ENCODE data around the gene ATRAID. TPM values are rescaled to one million over a fixed set of nuclear protein-coding genes. Genes with fewer than 3 reads are reported as not detected.

Gene ATRAID
- total RNA-seq, 2 donors from 2014 or later: 59.3 to 59.9 TPM

GRCh38 chr2:27219091-27219490 lies 7.2 kb downstream of the ATRAID start:
- ATAC-seq (no peak), DNase-seq (ENCODE audit: low spot score) (no peak)
- peaks cover 30 to 40% of the 10 kb centered on the region in 2 donors for H3K4me1 Mint-ChIP-seq (ENCODE audit: low read depth in 2 of 2)
- H3K9me3 Mint-ChIP-seq: no peaks in the 10 kb centered on the region
- peaks cover 18% of the 10 kb centered on the region for H3K36me3 Mint-ChIP-seq
- peak overlapping the region; percentile 89 for H3K4me3 Mint-ChIP-seq
- H3K27me3 Mint-ChIP-seq: no peaks in the 10 kb centered on the region
- no peak overlapping the region for H3K27ac Mint-ChIP-seq

GRCh38 chr2:27220091-27220490 lies 8.2 kb downstream of the ATRAID start:
- Mint-ChIP-seq H3K27me3 (no peaks in the 10 kb centered on the region), H3K9me3 (no peaks in the 10 kb centered on the region), H3K4me1 (ENCODE audit: low read depth in 2 of 2) (peaks cover 30 to 40% of the 10 kb centered on the region in 2 donors), H3K27ac (no peak overlapping the region), H3K4me3 (peak overlapping the region; percentile 16), H3K36me3 (peaks cover 18% of the 10 kb centered on the region)
- ATAC-seq (no peak), DNase-seq (ENCODE audit: low spot score) (no peak)

- no peak for DNase-seq (ENCODE audit: low spot score)
- Mint-ChIP-seq H3K27ac (no peak overlapping the region), H3K27me3 (no peaks in the 10 kb centered on the region), H3K9me3 (no peaks in the 10 kb centered on the region), H3K4me3 (no peak overlapping the region), H3K4me1 (ENCODE audit: low read depth in 2 of 2) (peaks cover 26 to 34% of the 10 kb centered on the region in 2 donors), H3K36me3 (peaks cover 18% of the 10 kb centered on the region)
- ATAC-seq: no peak
These were observed 9.3 kb downstream of the ATRAID start for GRCh38 chr2:27221166-27221565.

GRCh38 chr2:27222407-27222806 lies 10.6 kb downstream of the ATRAID start:
- Mint-ChIP-seq H3K9me3 (no peaks in the 10 kb centered on the region), H3K36me3 (peaks cover 17% of the 10 kb centered on the region), H3K4me3 (no peak overlapping the region), H3K27ac (no peak overlapping the region), H3K27me3 (no peaks in the 10 kb centered on the region), H3K4me1 (ENCODE audit: low read depth in 2 of 2) (peaks cover 15 to 22% of the 10 kb centered on the region in 2 donors)
- ATAC-seq (no peak), DNase-seq (ENCODE audit: low spot score) (no peak)

- DNase-seq (ENCODE audit: low spot score) (no peak), ATAC-seq (no peak)
- H3K27ac Mint-ChIP-seq: no peak overlapping the region
- H3K4me3 Mint-ChIP-seq: no peak overlapping the region
- H3K9me3 Mint-ChIP-seq: no peaks in the 10 kb centered on the region
- peaks cover 6 to 12% of the 10 kb centered on the region in 2 donors for H3K4me1 Mint-ChIP-seq (ENCODE audit: low read depth in 2 of 2)
- peaks cover 11% of the 10 kb centered on the region for H3K36me3 Mint-ChIP-seq
- H3K27me3 Mint-ChIP-seq: no peaks in the 10 kb centered on the region
These were observed 11.6 kb downstream of the ATRAID start for GRCh38 chr2:27223416-27223815.

GRCh38 chr2:27225526-27225925 lies 13.7 kb downstream of the ATRAID start:
- Mint-ChIP-seq H3K9me3 (no peaks in the 10 kb centered on the region), H3K4me1 (ENCODE audit: low read depth in 2 of 2) (peaks cover 0 to 3% of the 10 kb centered on the region in 2 donors), H3K4me3 (no peak overlapping the region), H3K27me3 (no peaks in the 10 kb centered on the region), H3K27ac (no peak overlapping the region), H3K36me3 (peaks cover 5% of the 10 kb centered on the region)
- ATAC-seq: no peak
- DNase-seq (ENCODE audit: low spot score): no peak

- Mint-ChIP-seq H3K4me3 (no peak overlapping the region), H3K27me3 (no peaks in the 10 kb centered on the region), H3K9me3 (no peaks in the 10 kb centered on the region), H3K27ac (no peak overlapping the region), H3K36me3 (peaks cover 7% of the 10 kb centered on the region), H3K4me1 (ENCODE audit: low read depth in 2 of 2) (no peaks in the 10 kb centered on the region)
- DNase-seq (ENCODE audit: low spot score) (no peak), ATAC-seq (no peak)
These were observed 15.7 kb downstream of the ATRAID start for GRCh38 chr2:27227501-27227900.

GRCh38 chr2:27231921-27232320 lies 20.1 kb downstream of the ATRAID start:
- no peak for DNase-seq (ENCODE audit: low spot score)
- Mint-ChIP-seq H3K9me3 (no peaks in the 10 kb centered on the region), H3K27me3 (no peaks in the 10 kb centered on the region), H3K27ac (no peak overlapping the region), H3K36me3 (peaks cover 29% of the 10 kb centered on the region), H3K4me3 (no peak overlapping the region), H3K4me1 (ENCODE audit: low read depth in 2 of 2) (no peaks in the 10 kb centered on the region)
- no peak for ATAC-seq

- ATAC-seq (no peak), DNase-seq (ENCODE audit: low spot score) (no peak)
- Mint-ChIP-seq H3K4me3 (no peak overlapping the region), H3K27me3 (no peaks in the 10 kb centered on the region), H3K4me1 (ENCODE audit: low read depth in 2 of 2) (no peaks in the 10 kb centered on the region), H3K36me3 (peaks cover 34% of the 10 kb centered on the region), H3K9me3 (no peaks in the 10 kb centered on the region), H3K27ac (no peak overlapping the region)
These were observed 21.5 kb downstream of the ATRAID start for GRCh38 chr2:27233341-27233740.

- DNase-seq (ENCODE audit: low spot score) (no peak), ATAC-seq (no peak)
- Mint-ChIP-seq H3K4me3 (no peak overlapping the region), H3K9me3 (no peaks in the 10 kb centered on the region), H3K36me3 (peaks cover 34% of the 10 kb centered on the region), H3K4me1 (ENCODE audit: low read depth in 2 of 2) (no peaks in the 10 kb centered on the region), H3K27ac (no peak overlapping the region), H3K27me3 (no peaks in the 10 kb centered on the region)
These were observed 24.3 kb downstream of the ATRAID start for GRCh38 chr2:27236136-27236535.

- H3K4me3 Mint-ChIP-seq: no peak overlapping the region
- H3K27ac Mint-ChIP-seq: no peak overlapping the region
- H3K27me3 Mint-ChIP-seq: no peaks in the 10 kb centered on the region
- no peak for DNase-seq (ENCODE audit: low spot score)
- peak in 1 of 2 donors; percentile 14 for ATAC-seq
- no peaks in the 10 kb centered on the region for H3K9me3 Mint-ChIP-seq
- peaks cover 34% of the 10 kb centered on the region for H3K36me3 Mint-ChIP-seq
- no peaks in the 10 kb centered on the region for H3K4me1 Mint-ChIP-seq (ENCODE audit: low read depth in 2 of 2)
These were observed 24.8 kb downstream of the ATRAID start for GRCh38 chr2:27236626-27237025.

- Mint-ChIP-seq H3K4me3 (no peak overlapping the region), H3K9me3 (no peaks in the 10 kb centered on the region)
These were observed 25.6 kb downstream of the ATRAID start for GRCh38 chr2:27237341-27237945.

GRCh38 chr2:27238976-27239375 lies 27.1 kb downstream of the ATRAID start:
- no peaks in the 10 kb centered on the region for H3K27me3 Mint-ChIP-seq
- no peak overlapping the region for H3K27ac Mint-ChIP-seq
- no peak for ATAC-seq
- H3K4me1 Mint-ChIP-seq (ENCODE audit: low read depth in 2 of 2): no peaks in the 10 kb centered on the region
- H3K9me3 Mint-ChIP-seq: no peaks in the 10 kb centered on the region
- H3K4me3 Mint-ChIP-seq: no peak overlapping the region
- peaks cover 19% of the 10 kb centered on the region for H3K36me3 Mint-ChIP-seq
- DNase-seq (ENCODE audit: low spot score): no peak

More at GRCh38 chr2:27237341-27237945, 25.6 kb downstream of the ATRAID start:
- ATAC-seq: no peak
- Mint-ChIP-seq H3K4me1 (ENCODE audit: low read depth in 2 of 2) (no peaks in the 10 kb centered on the region), H3K36me3 (peaks cover 32% of the 10 kb centered on the region), H3K27ac (no peak overlapping the region), H3K27me3 (no peaks in the 10 kb centered on the region)
- no peak for DNase-seq (ENCODE audit: low spot score)

GRCh38 chr2:27240406-27240805 lies 28.6 kb downstream of the ATRAID start:
- DNase-seq (ENCODE audit: low spot score): peak; percentile 35
- no peak for ATAC-seq
- Mint-ChIP-seq H3K9me3 (no peaks in the 10 kb centered on the region), H3K36me3 (peaks cover 12% of the 10 kb centered on the region), H3K4me1 (ENCODE audit: low read depth in 2 of 2) (no peaks in the 10 kb centered on the region), H3K27ac (no peak overlapping the region), H3K27me3 (no peaks in the 10 kb centered on the region), H3K4me3 (no peak overlapping the region)
